Endothelial cell of umbilical vein (primary cell): ENCODE measurements around the gene EFS. TPM values are rescaled to one million over a fixed set of nuclear protein-coding genes. Genes with fewer than 3 reads are reported as not detected.

Experiments
- BruUV-seq: library from RNA; stranded (reverse); fragments of 400-500 nt; replicated peaks from 2 replicates; lab custom pipeline; 2021; lab: Mats Ljungman, UMichigan
- CTCF ChIA-PET: fragments of 300-600, 350-600 bp; sonication (Branson Sonifier 250); formaldehyde crosslinking; loops from one replicate; lab custom pipeline; 2021; ENCODE audit warnings: antibody characterized with exemption, inconsistent platforms; lab: Charles Lee
- POLR2A ChIA-PET: fragments of 300-600, 350-600 bp; sonication (Branson Sonifier 250); formaldehyde crosslinking; loops from one replicate; lab custom pipeline; 2021; ENCODE audit warnings: antibody characterized with exemption, inconsistent platforms; lab: Charles Lee
- DNase-seq: peaks from one replicate; pipeline ENCODE4 v3.0.0-alpha.2; 2011; ENCODE audit warnings: low read depth, low spot score
- FAIRE-seq: peaks from 2 replicates; lab custom pipeline; 2011; peaks lifted over from hg19 to GRCh38; lab: Jason Lieb, UNC
- H2AFZ ChIP-seq: 2 replicates; pipeline ENCODE4 v1.6.0; 2012; ENCODE audit warnings: low read depth, low read length, control low read depth, inconsistent platforms
- H3K27ac ChIP-seq: 2 replicates; pipeline ENCODE4 v1.5.1; 2011; ENCODE audit warnings: low read depth, mild to moderate bottlenecking, control low read depth, low read length, moderate library complexity; ENCODE audit not compliant: insufficient read depth
- H3K27me3 ChIP-seq, 2 experiments: 2 replicates each; pipeline versions ENCODE4 v1.6.0 to v1.6.1; 2011; ENCODE audit warnings: low read length in 2 of 2, mixed read lengths in 1 of 2; ENCODE audit not compliant: control insufficient read depth in 2 of 2, insufficient read depth in 2 of 2
- H3K36me3 ChIP-seq, 2 experiments: 2 replicates in 1 of 2; 3 replicates in 1 of 2; pipeline ENCODE4 v1.5.1; 2011; ENCODE audit warnings: low read length in 2 of 2, mild to moderate bottlenecking in 1 of 2, moderate library complexity in 1 of 2; ENCODE audit not compliant: control insufficient read depth in 2 of 2, insufficient read depth in 2 of 2; ENCODE audit errors: extremely low read depth in 1 of 2
- H3K4me1 ChIP-seq: 3 replicates; pipeline ENCODE4 v1.5.1; 2011; ENCODE audit warnings: mild to moderate bottlenecking, low read length; ENCODE audit not compliant: control insufficient read depth, insufficient read depth; ENCODE audit errors: extremely low read depth
- H3K4me2 ChIP-seq: 2 replicates; pipeline ENCODE4 v1.6.1; 2011; ENCODE audit warnings: low read length, control low read depth, mixed read lengths; ENCODE audit not compliant: insufficient read depth
- H3K4me3 ChIP-seq, 3 experiments: fragments of 200-600 bp in 1 of 3; sonication (generic), shearing (Covaris generic) in 1 of 3; replicated peaks in 1 of 3; 2 replicates each; pipeline ENCODE4 v1.5.1; 2011 to 2016; ENCODE audit warnings: control low read depth in 3 of 3, low read length in 3 of 3, mild to moderate bottlenecking in 2 of 3, inconsistent platforms in 1 of 3, low read depth in 1 of 3, moderate library complexity in 1 of 3; ENCODE audit not compliant: insufficient read depth in 1 of 3
- H3K79me2 ChIP-seq: 2 replicates; pipeline ENCODE4 v1.6.0; 2012; ENCODE audit warnings: low read length, inconsistent platforms; ENCODE audit not compliant: control insufficient read depth, insufficient read depth
- H3K9ac ChIP-seq: replicated peaks from 2 replicates; pipeline ENCODE3; 2011; ENCODE audit warnings: low read length, control low read depth; ENCODE audit not compliant: insufficient read depth; ENCODE audit errors: extremely low read depth
- H3K9me1 ChIP-seq: replicated peaks from 3 replicates; pipeline ENCODE4 v1.6.0; 2011; ENCODE audit warnings: mild to moderate bottlenecking, low read length; ENCODE audit not compliant: control insufficient read depth, insufficient read depth; ENCODE audit errors: extremely low read depth
- H3K9me3 ChIP-seq: replicated peaks from 2 replicates; pipeline ENCODE4 v1.5.1; 2012; ENCODE audit warnings: low read length, inconsistent platforms; ENCODE audit not compliant: control insufficient read depth, insufficient read depth
- H4K20me1 ChIP-seq: replicated peaks from 2 replicates; pipeline ENCODE3; 2011; ENCODE audit warnings: mild to moderate bottlenecking, low read length; ENCODE audit not compliant: control insufficient read depth, insufficient read depth; ENCODE audit errors: extremely low read depth
- EZH2 ChIP-seq: IDR thresholded peaks from 2 replicates; pipeline ENCODE4 v1.6.1; 2012; ENCODE audit warnings: borderline replicate concordance, low read depth, mild to moderate bottlenecking, moderate library complexity, low read length, inconsistent platforms; ENCODE audit not compliant: severe bottlenecking
- GATA2 ChIP-seq: IDR thresholded peaks from 2 replicates; pipeline ENCODE4 v1.7.0; 2011; ENCODE audit warnings: low read depth, mild to moderate bottlenecking, moderate library complexity, mixed read lengths, low read length; ENCODE audit not compliant: insufficient read length, insufficient read depth
- JUN ChIP-seq: IDR thresholded peaks from 2 replicates; pipeline ENCODE4 v1.6.1; 2011; ENCODE audit warnings: borderline replicate concordance, low read depth; ENCODE audit not compliant: insufficient read length, insufficient read depth
- POLR2A ChIP-seq: IDR thresholded peaks from 2 replicates; pipeline ENCODE4 v1.6.1; 2012; ENCODE audit warnings: low read depth, mild to moderate bottlenecking, control low read depth, low read length
- POLR2AphosphoS5 ChIP-seq: IDR thresholded peaks from 2 replicates; pipeline ENCODE4 v1.6.1; 2012; ENCODE audit warnings: low read depth, mild to moderate bottlenecking, control low read depth, low read length, moderate library complexity; ENCODE audit not compliant: insufficient read depth
- dilution Hi-C: fragments of 300-500 bp; cut with MboI; formaldehyde crosslinking; loops from one replicate; pipeline ENCODE4 v1.15.0; 2019; ENCODE audit warnings: low sequenced_read_pairs; ENCODE audit not compliant: extremely low pct_ligation_motif_present
- intact Hi-C: fragments of 100-400 bp; cut with micrococcal nuclease; formaldehyde crosslinking; loops from one replicate; pipeline ENCODE4 v1.10.0; 2022
- polyA plus RNA-seq, 4 experiments: library from polyadenylated mRNA; depleted of rRNA in 3 of 4; stranded (reverse) in 3 of 4; unstranded in 1 of 4; fragments of >200 nt; gene quantifications; 2 replicates each; pipeline versions ENCODE4 v1.2.1 to v1.2.3, GENCODE V29; 2011 to 2012; ENCODE audit warnings: missing spikeins in 1 of 4
- total RNA-seq: library from RNA; stranded (reverse); gene quantifications from 2 replicates; pipeline ENCODE4 v1.2.3, GENCODE V29; 2021
- TF ChIP-seq, protein P1 (sequence below): IDR thresholded peaks from 2 replicates; pipeline ENCODE4 v1.6.1; 2011; ENCODE audit not compliant: insufficient read depth, insufficient read length

EFS gene
- total and polyA plus RNA-seq, 2 donors (not counting 3 experiments of a cell fraction or from before 2014, with no cell fraction given) = 0.03 to 0.13 TPM

DNA sequence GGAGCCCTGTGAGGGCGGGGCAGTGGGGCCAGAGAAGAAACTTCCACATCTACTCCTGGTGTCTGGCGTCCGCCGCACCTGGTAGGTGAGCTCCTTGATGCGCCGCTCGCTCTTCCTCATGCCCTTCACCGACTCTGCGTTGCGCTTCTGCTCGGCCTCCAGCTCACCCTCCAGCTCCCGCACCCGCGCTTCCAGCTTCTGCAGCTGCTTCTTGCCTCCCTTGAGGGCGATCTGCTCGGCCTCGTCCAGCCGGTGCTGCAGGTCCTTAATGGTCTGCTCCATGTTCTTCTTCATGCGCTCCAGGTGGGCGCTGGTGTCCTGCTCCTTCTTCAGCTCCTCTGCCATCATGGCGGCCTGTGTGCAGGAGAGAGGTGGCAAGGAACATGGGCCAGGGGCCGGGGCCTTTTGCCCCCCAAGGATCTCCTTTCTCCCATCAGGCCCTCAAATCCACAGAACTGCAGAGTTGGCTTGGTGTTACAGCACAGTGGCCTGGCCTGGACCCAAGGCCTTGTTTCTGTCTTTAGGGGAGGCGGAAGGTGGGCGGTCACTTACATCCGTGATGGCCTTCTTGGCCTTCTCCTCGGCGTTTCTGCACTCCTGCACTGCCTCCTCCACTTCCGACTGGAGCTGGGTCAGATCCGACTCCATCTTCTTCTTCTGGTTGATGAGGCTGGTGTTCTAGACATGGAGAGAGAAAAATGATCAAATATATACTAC is 19.6 kb upstream of the EFS start:
- H3K4me2 ChIP-seq = no peak overlapping the region
- no peaks in the 10 kb centered on the region for H3K9me3 ChIP-seq
- dilution Hi-C loops = no loop called here
- H3K9ac ChIP-seq = no peak overlapping the region
- H3K27ac ChIP-seq = no peak overlapping the region
- no TSS peak for BruUV-seq
- no peak overlapping the region for H2AFZ ChIP-seq
- H3K79me2 ChIP-seq = no peaks in the 10 kb centered on the region
- no peaks in the 10 kb centered on the region for H3K4me1 ChIP-seq
- no peak for DNase-seq
- H3K9me1 ChIP-seq = no peaks in the 10 kb centered on the region
- H3K4me3 ChIP-seq = no peak overlapping the region
- CTCF ChIA-PET = interaction anchor here (1.1 kb wide), 1 partner anchor 10 kb away, joined by 4 read pairs; no protein-coding TSS in a partner anchor
- H3K27me3 ChIP-seq = no peaks in the 10 kb centered on the region
- FAIRE-seq = no peak
- no peak for TF ChIP-seq POLR2A
- TF ChIP-seq JUN = no peak
- no peak for TF ChIP-seq GATA2
- no peak for TF ChIP-seq POLR2AphosphoS5
- TF ChIP-seq, protein P1, sequence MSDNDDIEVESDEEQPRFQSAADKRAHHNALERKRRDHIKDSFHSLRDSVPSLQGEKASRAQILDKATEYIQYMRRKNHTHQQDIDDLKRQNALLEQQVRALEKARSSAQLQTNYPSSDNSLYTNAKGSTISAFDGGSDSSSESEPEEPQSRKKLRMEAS = no peak
- TF ChIP-seq EZH2 = no peak
- H4K20me1 ChIP-seq = no peaks in the 10 kb centered on the region
- intact Hi-C loops = no loop called here
- no peaks in the 10 kb centered on the region for H3K36me3 ChIP-seq
- POLR2A ChIA-PET = no interaction called here
